Measurements from ENCODE around the gene PRAMEF17.
"Not testable (repeated sequence)": the region's sequence is repeated elsewhere in the genome, so short reads cannot be mapped to it uniquely, and the experiment has no call there.

PRAMEF17 gene, protein sequence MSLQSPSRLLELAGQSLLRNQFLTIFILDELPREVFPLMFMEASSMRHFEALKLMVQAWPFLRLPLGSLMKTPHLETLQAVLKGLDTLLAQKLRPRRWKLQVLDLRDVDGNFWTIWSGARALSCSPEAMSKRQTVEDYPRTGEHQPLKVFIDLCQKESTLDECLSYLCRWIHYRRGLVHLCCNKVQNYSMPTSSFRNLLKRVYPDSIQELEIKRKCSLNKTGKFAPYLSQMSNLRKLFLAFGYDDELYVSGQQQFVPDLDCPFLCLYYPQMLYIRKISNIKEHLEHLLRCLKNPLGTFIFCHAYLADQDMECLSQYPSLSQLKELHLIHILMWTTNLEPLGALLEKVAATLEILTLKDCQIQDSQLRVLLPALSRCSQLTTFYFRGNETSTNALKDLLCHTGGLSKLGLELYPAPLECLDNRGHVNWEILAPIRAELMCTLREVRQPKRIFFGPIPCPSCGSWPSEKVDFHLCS

GRCh38 chr1:13389332-13389731, at the start of gene PRAMEF17:
Gene PRAMEF17 (plus strand): TSS chr1:13389632. CDS start chr1:13389658, 26 bp downstream.
- H3K9me3 ChIP-seq (ENCODE audit: control insufficient read depth in 2 of 2, low read length in 2 of 2); H3K27me3 ChIP-seq (ENCODE audit: control insufficient read depth in 2 of 2, insufficient read depth in 2 of 2, low read length in 2 of 2); H3K36me3 ChIP-seq (ENCODE audit: control insufficient read depth in 2 of 2, insufficient read depth in 2 of 2, low read length in 2 of 2); H3K4me1 ChIP-seq (ENCODE audit: control insufficient read depth in 2 of 2, insufficient read depth in 2 of 2, low read length in 2 of 2); H3K4me3 ChIP-seq (ENCODE audit: low read length in 2 of 2); H3K27ac ChIP-seq (ENCODE audit: low read depth in 2 of 2, low read length in 2 of 2); H3K9ac ChIP-seq (ENCODE audit: low read depth in 1 of 2, low read length in 2 of 2): not testable (repeated sequence)

- H3K9ac ChIP-seq (ENCODE audit: low read depth in 1 of 2, low read length in 2 of 2); H3K36me3 ChIP-seq (ENCODE audit: control insufficient read depth in 2 of 2, insufficient read depth in 2 of 2, low read length in 2 of 2); H3K4me1 ChIP-seq (ENCODE audit: control insufficient read depth in 2 of 2, insufficient read depth in 2 of 2, low read length in 2 of 2); H3K4me3 ChIP-seq (ENCODE audit: low read length in 2 of 2); H3K27ac ChIP-seq (ENCODE audit: low read depth in 2 of 2, low read length in 2 of 2); H3K27me3 ChIP-seq (ENCODE audit: control insufficient read depth in 2 of 2, insufficient read depth in 2 of 2, low read length in 2 of 2); H3K9me3 ChIP-seq (ENCODE audit: control insufficient read depth in 2 of 2, low read length in 2 of 2): not testable (repeated sequence)
Measured at GRCh38 chr1:13342496-13342895, 46.9 kb upstream of the PRAMEF17 start.

GRCh38 chr1:13347034-13347433, 42.4 kb upstream of the PRAMEF17 start, which contains the start of gene PRAMEF14:
Gene PRAMEF14 (minus strand): TSS chr1:13347134. CDS start chr1:13345314, 1,820 bp downstream.
- not testable (repeated sequence) for H3K4me3 ChIP-seq (ENCODE audit: low read length in 2 of 2); H3K27me3 ChIP-seq (ENCODE audit: control insufficient read depth in 2 of 2, insufficient read depth in 2 of 2, low read length in 2 of 2); H3K36me3 ChIP-seq (ENCODE audit: control insufficient read depth in 2 of 2, insufficient read depth in 2 of 2, low read length in 2 of 2); H3K4me1 ChIP-seq (ENCODE audit: control insufficient read depth in 2 of 2, insufficient read depth in 2 of 2, low read length in 2 of 2); H3K9ac ChIP-seq (ENCODE audit: low read depth in 1 of 2, low read length in 2 of 2); H3K27ac ChIP-seq (ENCODE audit: low read depth in 2 of 2, low read length in 2 of 2); H3K9me3 ChIP-seq (ENCODE audit: control insufficient read depth in 2 of 2, low read length in 2 of 2)

- H3K36me3 ChIP-seq (ENCODE audit: control insufficient read depth in 2 of 2, insufficient read depth in 2 of 2, low read length in 2 of 2); H3K4me1 ChIP-seq (ENCODE audit: control insufficient read depth in 2 of 2, insufficient read depth in 2 of 2, low read length in 2 of 2); H3K9me3 ChIP-seq (ENCODE audit: control insufficient read depth in 2 of 2, low read length in 2 of 2); H3K27ac ChIP-seq (ENCODE audit: low read depth in 2 of 2, low read length in 2 of 2); H3K27me3 ChIP-seq (ENCODE audit: control insufficient read depth in 2 of 2, insufficient read depth in 2 of 2, low read length in 2 of 2); H3K9ac ChIP-seq (ENCODE audit: low read depth in 1 of 2, low read length in 2 of 2); H3K4me3 ChIP-seq (ENCODE audit: low read length in 2 of 2): not testable (repeated sequence)
Measured at GRCh38 chr1:13353476-13353875, 36.0 kb upstream of the PRAMEF17 start.

DNA sequence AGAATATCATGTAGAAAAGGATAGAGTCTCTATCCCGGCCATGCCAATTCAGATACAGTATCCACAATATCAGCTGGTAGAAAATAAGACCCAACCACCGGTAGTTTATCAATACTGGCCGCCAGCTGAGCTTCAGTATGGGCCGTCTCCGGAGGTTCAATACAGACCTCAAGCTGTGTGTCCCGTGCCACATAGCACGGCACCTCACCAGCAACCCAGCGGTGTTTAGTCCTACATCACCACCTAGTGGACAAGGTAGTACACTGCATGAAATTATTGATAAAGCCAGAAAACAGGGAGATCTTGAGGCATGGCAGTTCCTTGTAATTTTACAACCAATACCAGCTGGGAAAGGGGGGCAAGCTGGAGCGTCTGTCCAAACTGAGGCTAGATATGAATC, 35.0 kb upstream of the PRAMEF17 start:
- H3K9ac ChIP-seq (ENCODE audit: low read depth in 1 of 2, low read length in 2 of 2); H3K36me3 ChIP-seq (ENCODE audit: control insufficient read depth in 2 of 2, insufficient read depth in 2 of 2, low read length in 2 of 2); H3K9me3 ChIP-seq (ENCODE audit: control insufficient read depth in 2 of 2, low read length in 2 of 2); H3K27me3 ChIP-seq (ENCODE audit: control insufficient read depth in 2 of 2, insufficient read depth in 2 of 2, low read length in 2 of 2); H3K4me3 ChIP-seq (ENCODE audit: low read length in 2 of 2); H3K4me1 ChIP-seq (ENCODE audit: control insufficient read depth in 2 of 2, insufficient read depth in 2 of 2, low read length in 2 of 2); H3K27ac ChIP-seq (ENCODE audit: low read depth in 2 of 2, low read length in 2 of 2): not testable (repeated sequence)

- H3K36me3 ChIP-seq (ENCODE audit: control insufficient read depth in 2 of 2, insufficient read depth in 2 of 2, low read length in 2 of 2); H3K9me3 ChIP-seq (ENCODE audit: control insufficient read depth in 2 of 2, low read length in 2 of 2); H3K4me1 ChIP-seq (ENCODE audit: control insufficient read depth in 2 of 2, insufficient read depth in 2 of 2, low read length in 2 of 2); H3K27me3 ChIP-seq (ENCODE audit: control insufficient read depth in 2 of 2, insufficient read depth in 2 of 2, low read length in 2 of 2); H3K9ac ChIP-seq (ENCODE audit: low read depth in 1 of 2, low read length in 2 of 2); H3K4me3 ChIP-seq (ENCODE audit: low read length in 2 of 2); H3K27ac ChIP-seq (ENCODE audit: low read depth in 2 of 2, low read length in 2 of 2): not testable (repeated sequence)
Measured at GRCh38 chr1:13356774-13357173, 32.7 kb upstream of the PRAMEF17 start.

DNA sequence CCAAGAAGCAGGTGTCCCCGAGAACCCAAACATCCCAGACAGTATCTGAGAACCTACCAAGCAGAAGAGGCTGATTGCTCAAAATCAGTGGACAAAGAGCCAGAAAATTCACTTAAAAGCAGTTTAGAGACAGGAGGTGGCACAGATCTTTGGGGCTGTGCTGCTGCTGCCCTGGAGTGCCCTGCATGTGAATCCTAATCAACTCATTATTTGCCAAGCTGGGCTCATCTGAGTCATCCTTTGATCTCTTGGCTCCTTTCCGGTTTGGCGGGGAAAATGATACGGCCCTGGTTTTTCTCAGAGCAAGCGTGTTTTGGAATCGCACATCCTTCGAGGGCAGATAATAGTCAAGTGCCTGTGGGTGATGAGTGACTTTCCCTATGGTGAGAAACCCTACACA, 27.1 kb upstream of the PRAMEF17 start:
- H3K36me3 ChIP-seq (ENCODE audit: control insufficient read depth in 2 of 2, insufficient read depth in 2 of 2, low read length in 2 of 2); H3K27me3 ChIP-seq (ENCODE audit: control insufficient read depth in 2 of 2, insufficient read depth in 2 of 2, low read length in 2 of 2); H3K4me3 ChIP-seq (ENCODE audit: low read length in 2 of 2); H3K9ac ChIP-seq (ENCODE audit: low read depth in 1 of 2, low read length in 2 of 2); H3K27ac ChIP-seq (ENCODE audit: low read depth in 2 of 2, low read length in 2 of 2); H3K4me1 ChIP-seq (ENCODE audit: control insufficient read depth in 2 of 2, insufficient read depth in 2 of 2, low read length in 2 of 2); H3K9me3 ChIP-seq (ENCODE audit: control insufficient read depth in 2 of 2, low read length in 2 of 2): not testable (repeated sequence)

- not testable (repeated sequence) for H3K36me3 ChIP-seq (ENCODE audit: control insufficient read depth in 2 of 2, insufficient read depth in 2 of 2, low read length in 2 of 2); H3K9me3 ChIP-seq (ENCODE audit: control insufficient read depth in 2 of 2, low read length in 2 of 2); H3K27ac ChIP-seq (ENCODE audit: low read depth in 2 of 2, low read length in 2 of 2); H3K4me1 ChIP-seq (ENCODE audit: control insufficient read depth in 2 of 2, insufficient read depth in 2 of 2, low read length in 2 of 2); H3K9ac ChIP-seq (ENCODE audit: low read depth in 1 of 2, low read length in 2 of 2); H3K27me3 ChIP-seq (ENCODE audit: control insufficient read depth in 2 of 2, insufficient read depth in 2 of 2, low read length in 2 of 2); H3K4me3 ChIP-seq (ENCODE audit: low read length in 2 of 2)
Measured at GRCh38 chr1:13364928-13365327, 24.5 kb upstream of the PRAMEF17 start.

DNA sequence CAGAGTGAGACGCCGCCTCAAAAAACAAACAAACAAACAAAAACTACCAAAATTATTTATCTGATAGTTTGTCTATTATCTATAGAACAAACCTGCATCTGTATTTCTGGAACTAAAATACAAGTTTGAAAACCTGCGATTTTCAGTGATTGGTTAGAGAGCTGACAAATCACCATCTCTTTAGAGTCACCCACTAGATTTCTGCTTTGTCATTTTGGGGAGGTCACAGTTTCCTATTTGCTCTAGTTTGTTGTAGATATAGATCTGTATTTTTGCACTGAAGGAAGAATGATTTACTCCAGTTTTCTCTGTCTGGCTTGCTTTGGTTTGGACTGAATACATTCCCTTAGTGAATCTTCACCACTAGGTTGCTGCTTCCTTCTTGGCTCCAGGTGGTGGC, 22.9 kb upstream of the PRAMEF17 start:
- H3K9ac ChIP-seq (ENCODE audit: low read depth in 1 of 2, low read length in 2 of 2); H3K27me3 ChIP-seq (ENCODE audit: control insufficient read depth in 2 of 2, insufficient read depth in 2 of 2, low read length in 2 of 2); H3K4me1 ChIP-seq (ENCODE audit: control insufficient read depth in 2 of 2, insufficient read depth in 2 of 2, low read length in 2 of 2); H3K36me3 ChIP-seq (ENCODE audit: control insufficient read depth in 2 of 2, insufficient read depth in 2 of 2, low read length in 2 of 2); H3K4me3 ChIP-seq (ENCODE audit: low read length in 2 of 2); H3K9me3 ChIP-seq (ENCODE audit: control insufficient read depth in 2 of 2, low read length in 2 of 2); H3K27ac ChIP-seq (ENCODE audit: low read depth in 2 of 2, low read length in 2 of 2): not testable (repeated sequence)

DNA sequence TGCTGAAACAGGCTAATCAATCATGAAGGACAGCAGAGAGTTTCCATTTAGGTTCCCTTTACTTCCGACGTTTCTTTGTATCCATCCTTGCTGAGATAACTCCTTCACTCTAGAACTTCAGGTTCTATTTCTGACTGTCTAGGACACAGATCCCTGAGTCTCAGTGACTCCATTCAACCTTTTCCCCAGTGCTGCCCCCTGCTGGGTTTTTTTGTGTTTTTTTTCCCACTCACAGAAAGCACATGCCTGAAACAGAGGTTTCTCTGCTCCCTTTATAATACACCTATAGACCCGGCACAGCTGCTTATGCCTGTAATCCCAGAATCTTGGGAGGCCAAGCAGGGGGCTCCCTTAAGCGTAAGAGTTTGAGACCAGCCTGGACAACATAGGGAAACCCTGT, 20.9 kb upstream of the PRAMEF17 start:
- not testable (repeated sequence) for H3K9ac ChIP-seq (ENCODE audit: low read depth in 1 of 2, low read length in 2 of 2); H3K4me3 ChIP-seq (ENCODE audit: low read length in 2 of 2); H3K27ac ChIP-seq (ENCODE audit: low read depth in 2 of 2, low read length in 2 of 2); H3K27me3 ChIP-seq (ENCODE audit: control insufficient read depth in 2 of 2, insufficient read depth in 2 of 2, low read length in 2 of 2); H3K4me1 ChIP-seq (ENCODE audit: control insufficient read depth in 2 of 2, insufficient read depth in 2 of 2, low read length in 2 of 2); H3K9me3 ChIP-seq (ENCODE audit: control insufficient read depth in 2 of 2, low read length in 2 of 2); H3K36me3 ChIP-seq (ENCODE audit: control insufficient read depth in 2 of 2, insufficient read depth in 2 of 2, low read length in 2 of 2)

- H3K4me3 ChIP-seq (ENCODE audit: low read length in 2 of 2); H3K9ac ChIP-seq (ENCODE audit: low read depth in 1 of 2, low read length in 2 of 2); H3K27ac ChIP-seq (ENCODE audit: low read depth in 2 of 2, low read length in 2 of 2); H3K4me1 ChIP-seq (ENCODE audit: control insufficient read depth in 2 of 2, insufficient read depth in 2 of 2, low read length in 2 of 2); H3K36me3 ChIP-seq (ENCODE audit: control insufficient read depth in 2 of 2, insufficient read depth in 2 of 2, low read length in 2 of 2); H3K9me3 ChIP-seq (ENCODE audit: control insufficient read depth in 2 of 2, low read length in 2 of 2); H3K27me3 ChIP-seq (ENCODE audit: control insufficient read depth in 2 of 2, insufficient read depth in 2 of 2, low read length in 2 of 2): not testable (repeated sequence)
Measured at GRCh38 chr1:13378983-13379382, 10.4 kb upstream of the PRAMEF17 start.
